Measurements from ENCODE around the gene CHRNB2.

- TF ChIP-seq POLR2A (IDR thresholded peaks at IDR 0.05) (no peak), CTCF (IDR thresholded peaks at IDR 0.05) (no peak)
Observed at GRCh38 chr1:154616659-154617345, 49.2 kb downstream of the CHRNB2 start.

Data from stomach (tissue), 4 donors.